ENCODE data around the gene PECR. TPM values are rescaled to one million over a fixed set of nuclear protein-coding genes. Genes with fewer than 3 reads are reported as not detected.
A peak's percentile ranks its signal among the peaks of the same experiment; 100 is the strongest.

PECR gene
- total RNA-seq, 2 experiments from 2014 or later, result 2.3 to 5.3 TPM

- Histone ChIP-seq H4K20me1 (ENCODE audit: insufficient read depth, low read length) (no peaks in the 10 kb centered on the region), H3K4me1 (ENCODE audit: insufficient read depth, low read length, poor library complexity, severe bottlenecking) (no peaks in the 10 kb centered on the region), H3K27ac (ENCODE audit: low read depth, low read length, poor library complexity, severe bottlenecking) (no peak overlapping the region), H3K9me2 (ENCODE audit: insufficient read depth, low read length) (no peaks in the 10 kb centered on the region), H2AFZ (ENCODE audit: low read length) (no peak overlapping the region), H3K36me3 (ENCODE audit: insufficient read depth, low read length) (no peaks in the 10 kb centered on the region), H3K79me2 (ENCODE audit: insufficient read depth, low read depth, low read length) (no peaks in the 10 kb centered on the region), H3K4me3 (ENCODE audit: low read depth, low read length, poor library complexity, severe bottlenecking) (no peak overlapping the region), H3K9me3 (ENCODE audit: low read length) (no peaks in the 10 kb centered on the region), H3K4me2 (ENCODE audit: low read length) (no peak overlapping the region)
- no TSS peak for BruUV-seq (replicated peaks)
- DNase-seq (ENCODE audit: low spot score), result no peak
- TF ChIP-seq CTCF (conservative IDR thresholded peaks at IDR 0.05; ENCODE audit: low read length), result no peak
- no peak for TF ChIP-seq EZH2phosphoT487 (IDR thresholded peaks at IDR 0.05; ENCODE audit: borderline replicate concordance, low read depth, low read length)
- CTCF ChIA-PET (ENCODE audit: unreplicated experiment), result no interaction called here
- intact Hi-C loops (cut with micrococcal nuclease; ENCODE audit: unreplicated experiment), result no loop called here
- POLR2A ChIA-PET, result interaction anchor here (0.5 to 0.8 kb wide), 4 partner anchors 9 to 601 kb away, joined by 3 to 5 read pairs (median 4); no protein-coding TSS in a partner anchor
These were observed 56.8 kb downstream of the PECR start for GRCh38 chr2:216024779-216025336.

- peaks cover 7% of the 10 kb centered on the region for H3K4me1 ChIP-seq (ENCODE audit: insufficient read depth, low read length, poor library complexity, severe bottlenecking)
- peak; percentile 58 for DNase-seq (ENCODE audit: low spot score)
These were observed 58.5 kb downstream of the PECR start for GRCh38 chr2:216023055-216023648.

More at GRCh38 chr2:216023055-216023648, 58.5 kb downstream of the PECR start:
- Histone ChIP-seq H3K36me3 (ENCODE audit: insufficient read depth, low read length) (no peaks in the 10 kb centered on the region), H3K9me2 (ENCODE audit: insufficient read depth, low read length) (no peaks in the 10 kb centered on the region), H2AFZ (ENCODE audit: low read length) (no peak overlapping the region), H3K9me3 (ENCODE audit: low read length) (no peaks in the 10 kb centered on the region; the same call in 1 of the 2 replicates), H3K4me2 (ENCODE audit: low read length) (no peak overlapping the region), H3K79me2 (ENCODE audit: insufficient read depth, low read depth, low read length) (no peaks in the 10 kb centered on the region), H3K27ac (ENCODE audit: low read depth, low read length, poor library complexity, severe bottlenecking) (no peak overlapping the region), H3K4me3 (ENCODE audit: low read depth, low read length, poor library complexity, severe bottlenecking) (no peak overlapping the region), H4K20me1 (ENCODE audit: insufficient read depth, low read length) (no peaks in the 10 kb centered on the region)
- intact Hi-C loops (cut with micrococcal nuclease; ENCODE audit: unreplicated experiment), result loop anchor here (2.0 kb wide), 1 partner anchor 72 kb away; no protein-coding TSS in a partner anchor
- POLR2A ChIA-PET, result interaction anchor here (0.6 to 1.5 kb wide), 2 partner anchors 9 to 100 kb away, joined by 3 to 5 read pairs; no protein-coding TSS in a partner anchor
- no peak for TF ChIP-seq EZH2phosphoT487 (IDR thresholded peaks at IDR 0.05; ENCODE audit: borderline replicate concordance, low read depth, low read length)
- peak; percentile 90 for TF ChIP-seq CTCF (conservative IDR thresholded peaks at IDR 0.05; ENCODE audit: low read length)
- no TSS peak for BruUV-seq (replicated peaks)
- CTCF ChIA-PET (ENCODE audit: unreplicated experiment), result no interaction called here
